Naive thymus-derived CD8-positive, alpha-beta T cell (primary cell): ENCODE measurements around the gene CD300LD. TPM values are rescaled to one million over a fixed set of nuclear protein-coding genes. Genes with fewer than 3 reads are reported as not detected.

Source experiments
- ATAC-seq, 2 donors: fragments of 150-1000 bp; cut with Tn5 transposase in 1 of 2; sonication (Bioruptor Pico), chemical (Tn5 transposase) in 1 of 2; 1 replicate in 1 of 2; 2 replicates in 1 of 2; pipeline ENCODE4 v1.10.0; 2021; ENCODE audit warnings: mild to moderate bottlenecking in 2 of 2, moderate library complexity in 2 of 2
- POLR2A ChIA-PET: fragments of 350-600 bp; sonication (Branson Sonifier 250); formaldehyde crosslinking; loops from one replicate; lab custom pipeline; 2021; ENCODE audit warnings: antibody characterized with exemption; lab: Charles Lee
- DNase-seq, 10 donors: peaks; one replicate each; pipeline versions ENCODE4 v3.0.0 to v3.0.0-alpha.2; 2020 to 2022
- H3K27ac Mint-ChIP-seq, 10 donors: one replicate each; pipeline ENCODE4 v1.8.0; 2020 to 2022; ENCODE audit warnings: mild to moderate bottlenecking in 10 of 10, mixed read lengths in 10 of 10, moderate library complexity in 4 of 10, inconsistent platforms in 1 of 10
- H3K27me3 Mint-ChIP-seq, 5 donors: one replicate each; pipeline ENCODE4 v1.8.0; 2021 to 2022; ENCODE audit warnings: mixed read lengths in 5 of 5
- H3K36me3 Mint-ChIP-seq, 3 donors: one replicate each; pipeline ENCODE4 v1.8.0; 2020 to 2022; ENCODE audit warnings: mixed read lengths in 3 of 3, mild to moderate bottlenecking in 2 of 3, inconsistent platforms in 1 of 3
- H3K4me1 Mint-ChIP-seq, 4 donors: one replicate each; pipeline ENCODE4 v1.8.0; 2021 to 2022; ENCODE audit warnings: mixed read lengths in 4 of 4
- H3K4me3 Mint-ChIP-seq, 10 donors: one replicate each; pipeline ENCODE4 v1.8.0; 2020 to 2022; ENCODE audit warnings: mild to moderate bottlenecking in 10 of 10, mixed read lengths in 10 of 10, moderate library complexity in 6 of 10, inconsistent platforms in 1 of 10
- H3K9me3 Mint-ChIP-seq, 9 donors: one replicate each; pipeline ENCODE4 v1.8.0; 2020 to 2022; ENCODE audit warnings: mixed read lengths in 9 of 9, mild to moderate bottlenecking in 3 of 9, inconsistent platforms in 1 of 9, moderate library complexity in 1 of 9
- polyA plus RNA-seq, 3 donors: library from polyadenylated mRNA; unstranded; fragments of 300-500 nt; fragmentation: Illumina TruSeq; gene quantifications; one replicate each; pipeline ENCODE4 v1.2.3, GENCODE V29; 2021
- total RNA-seq, 8 experiments: library from RNA in 2 of 8; stranded (reverse) in 2 of 8; gene quantifications; one replicate each; pipeline ENCODE4 v1.2.3 and lab custom pipeline; 2021 to 2026

The CD300LD gene
- total and polyA plus RNA-seq, 5 experiments from 2014 or later = not detected

DNA sequence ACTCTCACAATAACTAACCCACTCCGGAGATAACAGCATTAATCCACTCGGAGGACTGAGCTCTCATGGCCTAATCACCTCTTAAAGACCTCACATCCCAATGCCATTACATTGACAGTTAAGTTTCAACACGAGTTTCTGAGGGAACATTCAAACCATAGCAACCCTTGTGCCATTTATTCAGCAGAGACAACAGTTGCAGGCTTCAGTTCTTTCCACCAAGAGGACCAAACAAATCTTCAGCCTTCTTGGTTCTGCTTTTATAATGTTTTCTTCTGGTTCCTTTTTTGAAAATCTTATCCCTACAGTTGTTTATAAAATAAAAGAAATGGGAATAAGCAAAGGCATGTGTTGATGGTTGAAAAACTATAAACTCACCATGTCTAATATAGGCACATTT lies 33.6 kb upstream of the CD300LD start:
- peaks cover 24 to 70% (median 50%) of the 10 kb centered on the region in 5 donors for H3K27me3 Mint-ChIP-seq
- H3K36me3 Mint-ChIP-seq = peaks cover 0 to 13% (median 0%) of the 10 kb centered on the region in 3 donors
- no peak overlapping the region for H3K27ac Mint-ChIP-seq
- DNase-seq = no peak
- no peak overlapping the region for H3K4me3 Mint-ChIP-seq
- ATAC-seq = no peak
- H3K9me3 Mint-ChIP-seq = peaks cover 0 to 14% (median 9%) of the 10 kb centered on the region in 9 donors
- POLR2A ChIA-PET = no interaction called here
- peaks cover 0 to 2% (median under 1%) of the 10 kb centered on the region in 4 donors for H3K4me1 Mint-ChIP-seq

DNA sequence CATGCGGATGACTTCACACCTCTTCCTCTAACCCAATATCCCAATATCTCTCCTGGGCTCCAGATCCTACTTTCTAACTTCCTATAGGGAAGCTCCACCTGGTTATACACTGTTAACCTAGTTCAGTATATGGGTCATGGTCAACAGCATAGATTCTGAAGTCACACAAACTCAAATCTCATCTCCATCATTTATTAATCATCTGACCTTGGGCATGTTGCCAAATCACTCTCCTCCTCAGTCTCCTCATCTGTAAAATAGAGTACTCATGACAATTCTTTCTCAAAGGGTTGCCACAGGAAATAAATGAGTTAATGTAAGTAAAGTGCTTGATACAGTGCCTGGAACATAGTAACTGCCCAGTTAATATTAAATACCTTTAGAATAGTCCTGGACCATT lies 32.0 kb upstream of the CD300LD start:
- H3K27ac Mint-ChIP-seq = no peak overlapping the region
- peaks cover 21 to 65% (median 52%) of the 10 kb centered on the region in 5 donors for H3K27me3 Mint-ChIP-seq

DNA sequence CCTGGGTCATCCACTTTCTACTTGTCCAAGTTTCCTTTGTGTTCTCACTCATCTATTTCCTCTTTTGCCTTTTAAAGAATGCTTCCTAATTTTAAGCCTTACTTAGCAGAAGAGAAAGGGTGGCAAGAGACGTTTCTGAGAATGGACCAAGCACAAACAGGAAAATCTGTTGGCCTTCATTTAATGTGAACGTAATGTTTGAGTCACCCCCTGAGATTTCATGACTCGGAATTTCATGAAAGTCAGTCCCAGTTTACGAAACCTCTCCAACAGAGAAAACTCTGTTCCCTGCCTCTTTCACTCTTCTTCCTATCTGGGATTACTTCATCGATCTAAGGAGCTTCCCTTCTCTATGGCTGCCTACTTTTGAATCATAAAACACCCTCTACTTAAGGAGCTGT lies 31.6 kb upstream of the CD300LD start, which contains the start of gene CD300E:
Gene CD300E, minus strand, starts transcription at position 46 of the 401 bp plus-strand sequence. CDS start 117 bp downstream, outside the sequence.
- POLR2A ChIA-PET = no interaction called here
- H3K27me3 Mint-ChIP-seq = peaks cover 21 to 65% (median 52%) of the 10 kb centered on the region in 5 donors
- H3K9me3 Mint-ChIP-seq = peaks cover 0 to 14% (median 9%) of the 10 kb centered on the region in 9 donors
- H3K4me1 Mint-ChIP-seq = peaks cover 0 to 2% (median 0%) of the 10 kb centered on the region in 4 donors
- H3K4me3 Mint-ChIP-seq = peak within 1 kb of the TSS in 1 of 10 donors; percentile 73
- peaks cover 0 to 13% (median 0%) of the 10 kb centered on the region in 3 donors for H3K36me3 Mint-ChIP-seq
- peak within 1 kb of the TSS in 1 of 10 donors; percentile 5 for H3K27ac Mint-ChIP-seq
- DNase-seq (no peak), ATAC-seq (no peak)

More for the DNA sequence above, 32.0 kb upstream of the CD300LD start:
- POLR2A ChIA-PET = no interaction called here
- no peak for DNase-seq
- Mint-ChIP-seq H3K9me3 (peaks cover 0 to 14% (median 9%) of the 10 kb centered on the region in 9 donors), H3K4me3 (no peak overlapping the region), H3K4me1 (peaks cover 0 to 2% (median 0%) of the 10 kb centered on the region in 4 donors), H3K36me3 (peaks cover 0 to 13% (median 0%) of the 10 kb centered on the region in 3 donors)
- no peak for ATAC-seq

DNA sequence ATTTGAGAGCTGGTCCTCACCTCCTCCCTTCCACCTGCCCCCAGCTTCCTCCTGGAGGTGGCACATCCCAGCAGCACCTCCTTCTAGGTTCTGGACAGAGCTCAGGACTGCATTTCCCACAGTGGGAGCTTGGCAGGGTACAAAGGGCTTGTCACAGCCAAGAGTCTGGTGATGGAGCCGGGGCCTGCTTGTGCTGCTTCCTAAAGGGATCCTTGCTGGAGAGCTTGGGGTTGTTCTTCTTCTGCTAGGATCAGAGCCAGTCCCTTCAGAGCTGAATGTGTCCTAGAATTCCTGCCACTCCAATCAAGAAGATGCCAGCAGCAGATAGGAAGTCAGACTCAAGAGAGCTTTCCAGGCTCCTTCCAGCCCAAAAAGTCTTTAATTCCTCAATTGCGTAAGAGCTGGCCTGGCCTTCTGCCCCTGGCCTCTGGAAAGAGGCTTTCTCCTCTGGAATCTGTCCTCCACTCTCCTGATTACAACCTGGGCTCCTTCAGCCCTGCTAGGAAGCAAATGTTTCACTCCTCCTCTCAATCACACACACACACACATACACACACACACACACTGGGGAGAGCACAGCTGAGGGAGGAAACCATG lies 27.1 kb upstream of the CD300LD start:
- no peak overlapping the region for H3K27ac Mint-ChIP-seq
- ATAC-seq = no peak
- POLR2A ChIA-PET = no interaction called here
- H3K27me3 Mint-ChIP-seq = peaks cover 13 to 78% (median 43%) of the 10 kb centered on the region in 5 donors
- peaks cover 0 to 4% (median under 1%) of the 10 kb centered on the region in 4 donors for H3K4me1 Mint-ChIP-seq
- H3K36me3 Mint-ChIP-seq = no peaks in the 10 kb centered on the region
- peak overlapping the region in 1 of 10 donors; percentile 6 for H3K4me3 Mint-ChIP-seq
- no peak for DNase-seq
- H3K9me3 Mint-ChIP-seq = no peaks in the 10 kb centered on the region

DNA sequence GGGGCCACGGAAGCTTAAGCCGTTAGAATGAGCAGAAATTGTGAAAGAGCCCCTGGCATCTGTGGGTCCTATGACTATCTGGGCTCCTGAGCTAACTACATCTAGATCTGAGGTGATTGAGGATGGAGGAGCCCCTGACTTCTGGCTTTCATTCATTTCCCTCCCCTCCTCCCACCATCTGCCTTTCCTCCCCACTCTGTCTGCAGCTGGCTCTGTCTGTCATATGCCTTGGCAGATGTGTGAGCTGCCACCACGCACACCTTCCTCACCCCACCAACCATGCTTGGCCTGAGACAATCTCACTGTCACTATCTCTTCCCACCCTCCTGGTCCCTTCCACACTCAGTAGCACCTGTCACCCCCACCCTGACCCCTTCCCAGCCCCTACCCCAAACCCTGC lies 26.4 kb upstream of the CD300LD start:
- H3K4me1 Mint-ChIP-seq = peaks cover 0 to 4% (median 2%) of the 10 kb centered on the region in 4 donors
- H3K4me3 Mint-ChIP-seq = peak overlapping the region in 1 of 10 donors; percentile 36
- ATAC-seq (no peak), DNase-seq (no peak)
- no peak overlapping the region for H3K27ac Mint-ChIP-seq
- no peaks in the 10 kb centered on the region for H3K9me3 Mint-ChIP-seq
- peaks cover 12 to 70% (median 39%) of the 10 kb centered on the region in 5 donors for H3K27me3 Mint-ChIP-seq
- H3K36me3 Mint-ChIP-seq = no peaks in the 10 kb centered on the region
- POLR2A ChIA-PET = interaction anchor here (0.6 kb wide), 1 partner anchor 17 kb away, joined by 3 read pairs; no protein-coding TSS in a partner anchor

DNA sequence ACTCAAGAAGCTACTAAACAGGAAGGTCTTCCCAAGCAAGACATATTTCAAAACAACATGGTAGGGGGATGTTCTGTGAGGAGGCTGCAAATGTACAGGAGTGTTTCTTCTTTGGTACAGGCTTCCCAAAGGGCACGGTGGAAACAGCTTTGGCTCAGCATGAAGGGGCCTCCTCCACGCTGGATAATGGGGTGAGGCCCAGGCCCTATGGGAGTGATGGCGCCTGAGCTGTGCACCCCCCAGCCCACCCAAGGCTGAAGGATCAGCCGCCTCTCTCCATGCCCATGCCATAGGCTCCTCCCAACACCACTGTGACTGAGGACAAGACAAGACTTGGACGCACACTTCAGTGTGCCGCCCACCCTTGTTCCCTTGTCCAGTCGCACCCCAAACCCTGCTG lies 24.6 kb upstream of the CD300LD start:
- no peak overlapping the region for H3K27ac Mint-ChIP-seq
- POLR2A ChIA-PET = no interaction called here
- peaks cover 0 to 13% (median 8%) of the 10 kb centered on the region in 4 donors for H3K4me1 Mint-ChIP-seq
- peaks cover 9 to 62% (median 39%) of the 10 kb centered on the region in 5 donors for H3K27me3 Mint-ChIP-seq
- DNase-seq (no peak), ATAC-seq (no peak)
- no peak overlapping the region for H3K4me3 Mint-ChIP-seq
- no peaks in the 10 kb centered on the region for H3K9me3 Mint-ChIP-seq
- no peaks in the 10 kb centered on the region for H3K36me3 Mint-ChIP-seq

DNA sequence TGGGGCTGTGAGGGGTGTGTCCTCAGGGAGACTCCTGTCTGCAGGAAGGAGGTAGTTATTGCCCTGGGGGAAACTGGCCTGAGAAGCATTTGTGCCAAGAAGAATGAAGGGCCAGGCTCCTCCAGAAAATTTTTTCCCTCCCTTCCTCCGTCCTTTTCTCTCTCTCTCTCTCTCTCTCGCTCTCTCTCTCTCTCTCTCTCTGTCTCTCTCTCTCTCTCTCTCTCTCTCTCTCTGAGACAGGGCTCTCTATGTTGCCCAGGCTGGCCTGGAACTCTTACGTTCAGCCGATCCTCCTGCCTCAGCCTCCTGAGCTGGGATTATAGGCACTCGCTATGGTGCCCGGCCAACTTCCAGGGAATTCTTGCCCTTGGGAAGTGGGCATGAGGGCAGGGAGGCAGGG lies 20.0 kb upstream of the CD300LD start:
- H3K27me3 Mint-ChIP-seq = peaks cover 9 to 42% (median 31%) of the 10 kb centered on the region in 5 donors
- H3K4me3 Mint-ChIP-seq = no peak overlapping the region
- ATAC-seq = no peak
- DNase-seq = no peak
- POLR2A ChIA-PET = no interaction called here
- H3K9me3 Mint-ChIP-seq = peaks cover 0 to 4% (median 0%) of the 10 kb centered on the region in 9 donors
- no peak overlapping the region for H3K27ac Mint-ChIP-seq
- peaks cover 0 to 18% (median 9%) of the 10 kb centered on the region in 4 donors for H3K4me1 Mint-ChIP-seq
- H3K36me3 Mint-ChIP-seq = peaks cover 0 to 4% (median 0%) of the 10 kb centered on the region in 3 donors

DNA sequence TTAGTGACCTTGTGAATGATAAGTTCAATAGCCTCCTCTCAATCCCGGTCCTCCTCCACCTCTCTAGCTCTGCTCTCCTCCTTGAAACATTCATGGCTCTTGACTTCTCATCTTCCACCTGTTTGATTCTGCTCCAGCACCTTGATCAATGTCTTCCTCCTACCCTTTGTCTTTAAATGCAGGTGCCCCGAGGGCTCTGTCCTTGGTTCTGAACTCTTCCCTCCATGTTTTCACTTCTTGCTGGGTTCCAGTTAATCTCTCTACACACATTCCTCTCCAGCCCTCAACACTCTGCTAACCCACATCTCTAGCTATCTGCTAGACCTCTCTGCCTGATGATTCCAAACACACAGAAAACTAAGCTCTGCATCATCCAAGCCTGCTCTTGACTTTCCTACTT lies 18.0 kb upstream of the CD300LD start:
- H3K4me1 Mint-ChIP-seq = peaks cover 0 to 24% (median 7%) of the 10 kb centered on the region in 4 donors
- H3K9me3 Mint-ChIP-seq = peaks cover 0 to 4% (median 0%) of the 10 kb centered on the region in 9 donors
- no peak for ATAC-seq
- DNase-seq = no peak
- POLR2A ChIA-PET = no interaction called here
- H3K27me3 Mint-ChIP-seq = peaks cover 9 to 36% (median 24%) of the 10 kb centered on the region in 5 donors
- no peak overlapping the region for H3K4me3 Mint-ChIP-seq
- H3K36me3 Mint-ChIP-seq = peaks cover 0 to 4% (median 0%) of the 10 kb centered on the region in 3 donors
- H3K27ac Mint-ChIP-seq = no peak overlapping the region

DNA sequence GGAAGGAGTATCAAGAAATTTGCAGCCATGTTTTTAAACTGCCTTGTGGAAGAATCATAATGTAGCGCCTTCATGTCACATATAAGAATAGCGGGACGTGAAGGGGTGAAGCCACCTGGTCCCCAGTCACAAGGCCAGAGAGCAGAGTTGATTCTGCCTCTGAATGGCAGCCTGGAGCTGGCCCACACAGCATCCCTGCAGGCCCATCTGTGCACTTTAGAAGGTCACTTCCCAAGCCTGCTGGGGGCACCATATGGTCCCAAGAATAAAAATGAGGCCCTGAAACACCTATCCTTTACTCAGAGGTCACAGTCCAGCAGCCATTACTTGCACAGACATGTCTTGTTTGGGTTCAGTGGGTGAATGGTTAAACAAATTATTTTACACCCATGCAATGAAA lies 16.4 kb upstream of the CD300LD start:
- Mint-ChIP-seq H3K4me1 (peaks cover 4 to 34% (median 13%) of the 10 kb centered on the region in 4 donors), H3K9me3 (peaks cover 0 to 4% (median 0%) of the 10 kb centered on the region in 9 donors), H3K27ac (no peak overlapping the region), H3K27me3 (peaks cover 9 to 24% (median 21%) of the 10 kb centered on the region in 5 donors), H3K36me3 (peaks cover 0 to 4% (median 0%) of the 10 kb centered on the region in 3 donors), H3K4me3 (no peak overlapping the region)
- DNase-seq (no peak), ATAC-seq (no peak)
- POLR2A ChIA-PET = no interaction called here

DNA sequence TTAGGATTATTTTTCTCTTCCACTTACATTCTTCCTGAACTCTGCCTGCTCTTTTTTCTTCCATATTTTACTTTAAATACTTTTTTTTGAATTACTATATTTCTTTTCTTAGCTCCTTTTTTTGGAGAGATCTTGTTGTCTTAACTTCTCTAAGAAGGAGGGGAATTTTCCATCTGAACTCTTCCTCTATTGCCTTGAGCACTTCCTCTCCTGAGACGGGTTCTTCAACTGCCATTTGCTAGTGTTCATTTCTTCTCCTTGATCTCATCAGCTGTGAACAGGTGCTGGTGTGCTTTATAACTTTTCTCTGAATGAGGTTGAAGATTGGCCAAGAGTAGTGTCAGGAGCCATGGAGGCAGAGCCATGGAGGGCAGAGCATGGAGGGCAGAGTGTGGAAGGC lies 15.1 kb upstream of the CD300LD start:
- H3K27me3 Mint-ChIP-seq = peaks cover 9 to 23% (median 13%) of the 10 kb centered on the region in 5 donors
- H3K9me3 Mint-ChIP-seq = peaks cover 0 to 4% (median 0%) of the 10 kb centered on the region in 9 donors
- H3K27ac Mint-ChIP-seq = peak overlapping the region in 1 of 10 donors; percentile 33
- no peak for DNase-seq
- peaks cover 0 to 4% (median 0%) of the 10 kb centered on the region in 3 donors for H3K36me3 Mint-ChIP-seq
- POLR2A ChIA-PET = no interaction called here
- no peak overlapping the region for H3K4me3 Mint-ChIP-seq
- no peak for ATAC-seq
- peaks cover 8 to 36% (median 21%) of the 10 kb centered on the region in 4 donors for H3K4me1 Mint-ChIP-seq

DNA sequence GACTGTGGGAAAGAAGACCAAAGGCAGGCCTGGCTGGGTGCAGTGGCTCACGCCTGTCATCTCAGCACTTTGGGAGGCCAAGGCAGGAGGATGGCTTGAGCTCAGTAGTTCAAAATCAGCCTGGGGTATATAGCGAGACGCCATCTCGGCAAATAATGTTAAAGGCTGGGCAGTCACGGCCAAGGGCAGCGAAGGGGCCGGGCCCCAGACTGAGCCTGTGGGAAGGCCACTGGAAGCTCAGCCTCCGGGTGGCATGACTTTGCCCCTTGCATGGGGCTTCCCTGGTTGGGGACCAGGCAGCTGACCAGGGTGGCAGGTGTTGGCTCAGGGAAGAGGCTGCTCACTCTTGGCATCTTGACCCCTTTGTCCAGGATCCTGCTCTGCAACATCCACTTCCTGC lies 14.0 kb upstream of the CD300LD start:
- Mint-ChIP-seq H3K4me3 (no peak overlapping the region), H3K27me3 (peaks cover 8 to 23% (median 16%) of the 10 kb centered on the region in 5 donors), H3K27ac (no peak overlapping the region), H3K4me1 (peaks cover 8 to 37% (median 24%) of the 10 kb centered on the region in 4 donors), H3K36me3 (peaks cover 0 to 4% (median 0%) of the 10 kb centered on the region in 3 donors), H3K9me3 (peaks cover 0 to 4% (median 0%) of the 10 kb centered on the region in 9 donors)
- ATAC-seq (no peak), DNase-seq (no peak)
- POLR2A ChIA-PET = no interaction called here

DNA sequence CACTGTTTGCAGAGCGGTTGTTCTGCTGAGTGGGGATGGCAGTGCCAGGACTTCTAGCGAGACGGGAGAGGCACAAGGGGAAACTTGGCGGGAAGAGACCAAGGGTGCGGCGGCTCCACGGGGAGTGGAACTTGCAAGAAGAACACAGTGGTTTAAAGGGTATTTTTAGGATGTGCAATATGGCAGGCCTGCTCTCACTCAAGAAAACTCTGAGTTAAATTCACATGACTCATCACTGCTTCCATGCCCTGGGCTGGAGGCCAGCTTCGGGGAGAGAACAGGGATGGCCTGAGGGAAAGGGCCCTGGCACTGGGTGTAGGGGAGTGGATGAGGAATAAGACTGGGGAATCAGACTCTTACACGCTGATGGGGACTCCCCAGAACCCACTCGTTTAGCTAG lies 13.3 kb upstream of the CD300LD start:
- H3K27me3 Mint-ChIP-seq = peaks cover 8 to 29% (median 20%) of the 10 kb centered on the region in 5 donors
- peaks cover 0 to 4% (median 0%) of the 10 kb centered on the region in 9 donors for H3K9me3 Mint-ChIP-seq
- no peak overlapping the region for H3K27ac Mint-ChIP-seq
- H3K4me3 Mint-ChIP-seq = no peak overlapping the region
- peaks cover 8 to 39% (median 27%) of the 10 kb centered on the region in 4 donors for H3K4me1 Mint-ChIP-seq
- H3K36me3 Mint-ChIP-seq = peaks cover 0 to 4% (median 0%) of the 10 kb centered on the region in 3 donors
- ATAC-seq = no peak
- DNase-seq = no peak
- POLR2A ChIA-PET = no interaction called here

DNA sequence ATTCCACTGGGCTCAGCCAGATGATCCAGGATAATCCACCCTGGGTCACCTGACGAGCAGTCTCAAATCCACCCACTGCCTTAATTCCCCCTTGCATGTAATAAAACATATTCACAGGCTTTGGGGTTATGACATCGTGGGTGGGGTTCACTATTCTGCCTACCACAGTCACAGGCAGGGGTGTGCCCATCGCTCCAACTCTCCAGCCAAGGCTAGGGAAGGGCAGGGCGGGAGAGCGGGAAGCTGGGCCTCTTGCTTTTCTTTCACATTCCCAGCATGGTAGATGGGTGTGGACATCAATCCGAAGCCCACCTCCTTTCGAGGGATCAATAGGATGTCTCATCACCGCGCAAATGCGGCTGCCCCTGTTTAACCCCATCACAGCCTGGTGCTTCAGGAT lies 12.7 kb upstream of the CD300LD start:
- H3K4me1 Mint-ChIP-seq = peaks cover 9 to 44% (median 30%) of the 10 kb centered on the region in 4 donors
- ATAC-seq = no peak
- H3K27ac Mint-ChIP-seq = no peak overlapping the region
- no peak overlapping the region for H3K4me3 Mint-ChIP-seq
- H3K9me3 Mint-ChIP-seq = peaks cover 0 to 4% (median 0%) of the 10 kb centered on the region in 9 donors
- H3K36me3 Mint-ChIP-seq = peaks cover 0 to 4% (median 0%) of the 10 kb centered on the region in 3 donors
- POLR2A ChIA-PET = no interaction called here
- H3K27me3 Mint-ChIP-seq = peaks cover 9 to 35% (median 25%) of the 10 kb centered on the region in 5 donors
- DNase-seq = no peak
